Neural cell (in vitro differentiated cells): ENCODE data around the gene SH3RF3. TPM values are rescaled to one million over a fixed set of nuclear protein-coding genes. Genes with fewer than 3 reads are reported as not detected.
A peak's percentile ranks its signal among the peaks of the same experiment; 100 is the strongest.

ENCODE experiments used
- H2AFZ ChIP-seq: fragments of 200-600, 300-800 bp; sonication (generic), shearing (Covaris generic); 2 replicates; pipeline ENCODE4 v1.6.0; 2014; ENCODE audit warnings: low read depth, mild to moderate bottlenecking, antibody characterized with exemption, low read length, moderate library complexity
- H3F3A ChIP-seq: fragments of 200-600 bp; shearing (Covaris generic); 2 replicates; pipeline ENCODE4 v1.6.1; 2016; ENCODE audit warnings: mild to moderate bottlenecking, moderate library complexity, mixed read lengths, antibody characterized with exemption, low read length; ENCODE audit not compliant: insufficient read depth, poor library complexity, severe bottlenecking
- H3K27ac ChIP-seq: fragments of 200-600, 300-800 bp; sonication (generic), shearing (Covaris generic); 2 replicates; pipeline ENCODE4 v1.5.1; 2014; ENCODE audit warnings: mild to moderate bottlenecking, low read length, moderate library complexity
- H3K27me3 ChIP-seq: fragments of 300-800, 200-600 bp; sonication (generic), shearing (Covaris generic); 2 replicates; pipeline ENCODE4 v1.6.0; 2014; ENCODE audit warnings: mild to moderate bottlenecking, low read depth, low read length, moderate library complexity; ENCODE audit not compliant: insufficient read depth
- H3K36me3 ChIP-seq: fragments of 300-800, 200-600 bp; sonication (generic), shearing (Covaris generic); 2 replicates; pipeline ENCODE4 v1.5.1; 2014; ENCODE audit warnings: mild to moderate bottlenecking, antibody characterized with exemption, low read length, moderate library complexity; ENCODE audit not compliant: insufficient read depth
- H3K4me2 ChIP-seq: fragments of 300-800, 200-600 bp; sonication (generic), shearing (Covaris generic); 2 replicates; pipeline ENCODE4 v1.6.0; 2014; ENCODE audit warnings: mild to moderate bottlenecking, low read length
- H3K4me3 ChIP-seq: fragments of 300-800, 200-600 bp; sonication (generic), shearing (Covaris generic); 2 replicates; pipeline ENCODE4 v1.5.1; 2014; ENCODE audit warnings: mild to moderate bottlenecking, low read length, moderate library complexity
- H3K79me2 ChIP-seq: fragments of 200-600 bp; shearing (Covaris generic); replicated peaks from 2 replicates; pipeline ENCODE4 v1.6.0; 2014; ENCODE audit warnings: mild to moderate bottlenecking, low read length, moderate library complexity; ENCODE audit not compliant: insufficient read depth
- H3K9ac ChIP-seq: fragments of 300-800, 200-600 bp; sonication (generic), shearing (Covaris generic); 2 replicates; pipeline ENCODE4 v1.6.1; 2016; ENCODE audit warnings: mild to moderate bottlenecking, low read length, mixed read lengths
- H3K9me2 ChIP-seq: fragments of 200-600 bp; shearing (Covaris generic); 2 replicates; pipeline ENCODE4 v1.6.1; 2016; ENCODE audit warnings: mild to moderate bottlenecking, low read length, mixed read lengths; ENCODE audit not compliant: insufficient read depth
- H3K9me3 ChIP-seq: fragments of 200-600, 300-800 bp; sonication (generic), shearing (Covaris generic); 2 replicates; pipeline ENCODE4 v1.6.1; 2016; ENCODE audit warnings: mild to moderate bottlenecking, mixed run types, low read length, moderate library complexity, mixed read lengths
- H4K20me1 ChIP-seq: fragments of 200-600 bp; shearing (Covaris generic); 2 replicates; pipeline ENCODE4 v1.6.1; 2016; ENCODE audit warnings: mild to moderate bottlenecking, mixed run types; ENCODE audit not compliant: insufficient read depth
- EP300 ChIP-seq: fragments of 450-650 bp; conservative IDR thresholded peaks from 2 replicates; pipeline ENCODE4 v1.6.1; 2014; ENCODE audit warnings: antibody characterized with exemption, mild to moderate bottlenecking, moderate library complexity; ENCODE audit not compliant: poor library complexity, severe bottlenecking
- EZH2 ChIP-seq: fragments of 200-600, 300-800 bp; shearing (Covaris generic), sonication (generic); IDR thresholded peaks from 2 replicates; pipeline ENCODE4 v1.6.1; 2014; ENCODE audit warnings: antibody characterized with exemption, low read length, borderline replicate concordance, mild to moderate bottlenecking; ENCODE audit not compliant: insufficient read depth, poor library complexity, severe bottlenecking
- MXI1 ChIP-seq: fragments of 450-650 bp; conservative IDR thresholded peaks from 2 replicates; pipeline ENCODE4 v1.6.1; 2014; ENCODE audit warnings: antibody characterized with exemption, mild to moderate bottlenecking; ENCODE audit not compliant: poor library complexity, severe bottlenecking
- RAD21 ChIP-seq: fragments of 450-650 bp; conservative IDR thresholded peaks from 2 replicates; pipeline ENCODE4 v1.6.1; 2014; ENCODE audit warnings: antibody characterized with exemption, mild to moderate bottlenecking, moderate library complexity
- SMC3 ChIP-seq: fragments of 450-650 bp; conservative IDR thresholded peaks from 2 replicates; pipeline ENCODE4 v1.6.1; 2014; ENCODE audit warnings: antibody characterized with exemption, mild to moderate bottlenecking, moderate library complexity; ENCODE audit not compliant: poor library complexity
- TAF1 ChIP-seq: IDR thresholded peaks from 2 replicates; pipeline ENCODE4 v1.6.1; 2012; ENCODE audit warnings: low read depth
- polyA plus RNA-seq: library from polyadenylated mRNA; depleted of rRNA; stranded (reverse); fragments of >200 nt; gene quantifications from 2 replicates; pipeline ENCODE4 v1.2.3, GENCODE V29; 2014
- TF ChIP-seq, protein P1 (sequence below): IDR thresholded peaks from 2 replicates; pipeline ENCODE4 v1.6.1; 2012; ENCODE audit warnings: borderline replicate concordance
- TF ChIP-seq, protein P2 (sequence below): fragments of 450-650 bp; IDR thresholded peaks from 2 replicates; pipeline ENCODE4 v1.5.1; 2014; ENCODE audit warnings: antibody characterized with exemption, mild to moderate bottlenecking, moderate library complexity; ENCODE audit not compliant: poor library complexity, severe bottlenecking

Gene SH3RF3
- polyA plus RNA-seq, 1 donor from 2014 or later, result 0.53 TPM

DNA sequence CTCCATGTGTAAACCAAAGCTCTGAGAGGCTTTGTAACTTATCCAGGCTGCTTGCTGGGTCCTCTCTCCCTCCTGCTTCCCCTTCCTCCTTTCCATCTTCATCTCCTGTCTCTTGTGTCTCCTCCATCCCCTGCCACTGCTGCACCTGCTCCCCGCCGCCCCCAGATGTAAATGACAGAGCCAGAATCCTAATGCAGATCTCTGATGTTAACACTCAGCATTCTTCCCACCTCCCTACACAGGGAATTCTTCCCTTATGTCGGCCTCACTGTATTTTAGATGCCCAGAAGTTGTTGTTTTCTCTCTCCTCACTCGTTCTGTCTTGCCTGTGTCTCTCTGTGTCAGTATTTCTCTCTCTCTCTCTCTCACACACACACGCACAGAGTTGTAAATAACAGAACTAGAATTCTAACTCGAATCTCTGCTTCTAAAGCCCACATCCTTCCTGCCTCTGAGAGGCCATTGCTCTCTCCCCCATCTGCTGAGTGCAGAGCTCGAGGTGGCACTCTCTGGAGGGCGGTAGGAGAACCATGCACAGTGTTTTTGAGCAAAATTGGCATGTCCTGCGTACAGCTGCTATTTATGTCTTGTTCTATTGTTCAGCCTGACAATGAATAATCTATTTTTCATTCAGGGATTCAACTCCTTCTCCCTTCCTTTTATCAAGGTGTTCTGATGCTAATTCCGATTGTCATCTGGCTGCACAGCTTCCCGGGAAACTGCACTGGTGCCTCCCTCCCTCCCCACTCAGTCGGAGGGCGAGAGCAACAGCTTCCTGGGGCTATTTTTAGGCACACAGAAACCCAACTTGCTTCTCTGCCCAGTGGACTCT is 219.9 kb downstream of the SH3RF3 start:
- Histone ChIP-seq H3K9ac (peak overlapping the region; percentile 24), H4K20me1 (no peaks in the 10 kb centered on the region), H3K36me3 (no peaks in the 10 kb centered on the region), H3K9me3 (no peaks in the 10 kb centered on the region), H3K9me2 (no peaks in the 10 kb centered on the region), H3K4me2 (peak overlapping the region; percentile 25), H3K79me2 (no peaks in the 10 kb centered on the region), H3K27ac (peak overlapping the region; percentile 31), H2AFZ (no peak overlapping the region), H3K4me3 (peak overlapping the region; percentile 7), H3K27me3 (no peaks in the 10 kb centered on the region), H3F3A (no peaks in the 10 kb centered on the region)
- TF ChIP-seq RAD21 (no peak), EP300 (no peak), EZH2 (no peak), SMC3 (no peak), TAF1 (no peak), MXI1 (no peak)
- TF ChIP-seq, protein P1, sequence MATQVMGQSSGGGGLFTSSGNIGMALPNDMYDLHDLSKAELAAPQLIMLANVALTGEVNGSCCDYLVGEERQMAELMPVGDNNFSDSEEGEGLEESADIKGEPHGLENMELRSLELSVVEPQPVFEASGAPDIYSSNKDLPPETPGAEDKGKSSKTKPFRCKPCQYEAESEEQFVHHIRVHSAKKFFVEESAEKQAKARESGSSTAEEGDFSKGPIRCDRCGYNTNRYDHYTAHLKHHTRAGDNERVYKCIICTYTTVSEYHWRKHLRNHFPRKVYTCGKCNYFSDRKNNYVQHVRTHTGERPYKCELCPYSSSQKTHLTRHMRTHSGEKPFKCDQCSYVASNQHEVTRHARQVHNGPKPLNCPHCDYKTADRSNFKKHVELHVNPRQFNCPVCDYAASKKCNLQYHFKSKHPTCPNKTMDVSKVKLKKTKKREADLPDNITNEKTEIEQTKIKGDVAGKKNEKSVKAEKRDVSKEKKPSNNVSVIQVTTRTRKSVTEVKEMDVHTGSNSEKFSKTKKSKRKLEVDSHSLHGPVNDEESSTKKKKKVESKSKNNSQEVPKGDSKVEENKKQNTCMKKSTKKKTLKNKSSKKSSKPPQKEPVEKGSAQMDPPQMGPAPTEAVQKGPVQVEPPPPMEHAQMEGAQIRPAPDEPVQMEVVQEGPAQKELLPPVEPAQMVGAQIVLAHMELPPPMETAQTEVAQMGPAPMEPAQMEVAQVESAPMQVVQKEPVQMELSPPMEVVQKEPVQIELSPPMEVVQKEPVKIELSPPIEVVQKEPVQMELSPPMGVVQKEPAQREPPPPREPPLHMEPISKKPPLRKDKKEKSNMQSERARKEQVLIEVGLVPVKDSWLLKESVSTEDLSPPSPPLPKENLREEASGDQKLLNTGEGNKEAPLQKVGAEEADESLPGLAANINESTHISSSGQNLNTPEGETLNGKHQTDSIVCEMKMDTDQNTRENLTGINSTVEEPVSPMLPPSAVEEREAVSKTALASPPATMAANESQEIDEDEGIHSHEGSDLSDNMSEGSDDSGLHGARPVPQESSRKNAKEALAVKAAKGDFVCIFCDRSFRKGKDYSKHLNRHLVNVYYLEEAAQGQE, result peak; percentile 50
- TF ChIP-seq, protein P2, sequence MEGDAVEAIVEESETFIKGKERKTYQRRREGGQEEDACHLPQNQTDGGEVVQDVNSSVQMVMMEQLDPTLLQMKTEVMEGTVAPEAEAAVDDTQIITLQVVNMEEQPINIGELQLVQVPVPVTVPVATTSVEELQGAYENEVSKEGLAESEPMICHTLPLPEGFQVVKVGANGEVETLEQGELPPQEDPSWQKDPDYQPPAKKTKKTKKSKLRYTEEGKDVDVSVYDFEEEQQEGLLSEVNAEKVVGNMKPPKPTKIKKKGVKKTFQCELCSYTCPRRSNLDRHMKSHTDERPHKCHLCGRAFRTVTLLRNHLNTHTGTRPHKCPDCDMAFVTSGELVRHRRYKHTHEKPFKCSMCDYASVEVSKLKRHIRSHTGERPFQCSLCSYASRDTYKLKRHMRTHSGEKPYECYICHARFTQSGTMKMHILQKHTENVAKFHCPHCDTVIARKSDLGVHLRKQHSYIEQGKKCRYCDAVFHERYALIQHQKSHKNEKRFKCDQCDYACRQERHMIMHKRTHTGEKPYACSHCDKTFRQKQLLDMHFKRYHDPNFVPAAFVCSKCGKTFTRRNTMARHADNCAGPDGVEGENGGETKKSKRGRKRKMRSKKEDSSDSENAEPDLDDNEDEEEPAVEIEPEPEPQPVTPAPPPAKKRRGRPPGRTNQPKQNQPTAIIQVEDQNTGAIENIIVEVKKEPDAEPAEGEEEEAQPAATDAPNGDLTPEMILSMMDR, result no peak

DNA sequence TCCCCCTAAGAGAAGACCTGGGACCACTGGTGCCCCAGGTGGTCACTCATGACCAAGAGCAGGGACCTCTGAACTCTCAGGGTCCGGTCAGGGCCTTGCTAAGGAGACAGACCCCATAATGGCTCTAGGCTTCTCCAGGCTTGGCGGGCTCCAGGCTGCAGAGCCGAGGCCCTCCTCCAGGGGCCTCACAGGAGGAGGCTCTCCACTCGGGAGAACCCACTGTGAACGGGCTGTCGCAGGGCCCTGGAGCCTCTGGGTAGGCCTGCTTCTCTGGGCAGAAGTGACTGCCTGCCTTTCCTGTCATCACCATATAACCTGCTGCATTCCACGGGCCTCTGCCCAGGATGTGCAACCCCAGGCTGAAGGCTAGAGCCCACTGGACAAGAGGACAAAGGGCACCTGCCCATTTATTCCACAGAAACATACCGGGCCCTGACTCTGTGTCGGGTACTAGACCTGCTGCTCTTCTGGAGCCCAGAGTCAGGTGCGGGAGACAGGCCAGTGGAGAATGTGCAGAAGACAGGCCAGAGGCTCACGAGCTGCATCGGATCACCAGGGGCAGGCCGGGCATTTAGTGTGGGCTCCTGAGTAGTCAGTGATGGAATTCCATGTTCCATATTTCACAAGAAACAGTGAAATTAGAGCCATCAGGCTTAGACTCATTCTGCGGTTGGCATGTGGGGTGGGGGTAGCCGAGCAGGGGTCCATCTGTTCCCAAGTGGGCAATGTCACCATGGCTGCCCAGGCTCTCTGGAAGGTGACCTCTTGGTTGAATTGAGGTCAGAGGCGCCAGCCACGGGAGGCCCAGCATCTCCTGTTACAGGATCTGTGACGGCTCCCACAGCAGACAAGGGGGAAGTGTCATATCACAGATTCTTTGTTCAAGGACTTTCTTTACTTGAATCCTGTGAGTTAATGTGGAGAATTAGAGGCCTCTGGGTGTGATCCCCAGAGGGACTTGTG is 220.8 kb downstream of the SH3RF3 start:
- Histone ChIP-seq H3F3A (no peaks in the 10 kb centered on the region), H4K20me1 (no peaks in the 10 kb centered on the region), H3K79me2 (no peaks in the 10 kb centered on the region), H3K27me3 (no peaks in the 10 kb centered on the region), H3K9me3 (no peaks in the 10 kb centered on the region), H3K36me3 (no peaks in the 10 kb centered on the region), H2AFZ (no peak overlapping the region), H3K27ac (peak overlapping the region; percentile 31), H3K4me3 (peak overlapping the region; percentile 7), H3K9ac (no peak overlapping the region), H3K4me2 (no peak overlapping the region), H3K9me2 (no peaks in the 10 kb centered on the region)
- no peak for TF ChIP-seq EZH2
